ENCODE measurements around the gene CFDP1. TPM values are rescaled to one million over a fixed set of nuclear protein-coding genes. Genes with fewer than 3 reads are reported as not detected.

The CFDP1 gene
- total and polyA plus RNA-seq, 2 of the 13 experiments (the other 11 are each of a cell fraction or from before 2014, with no cell fraction given), result 78.6 to 153 TPM

DNA sequence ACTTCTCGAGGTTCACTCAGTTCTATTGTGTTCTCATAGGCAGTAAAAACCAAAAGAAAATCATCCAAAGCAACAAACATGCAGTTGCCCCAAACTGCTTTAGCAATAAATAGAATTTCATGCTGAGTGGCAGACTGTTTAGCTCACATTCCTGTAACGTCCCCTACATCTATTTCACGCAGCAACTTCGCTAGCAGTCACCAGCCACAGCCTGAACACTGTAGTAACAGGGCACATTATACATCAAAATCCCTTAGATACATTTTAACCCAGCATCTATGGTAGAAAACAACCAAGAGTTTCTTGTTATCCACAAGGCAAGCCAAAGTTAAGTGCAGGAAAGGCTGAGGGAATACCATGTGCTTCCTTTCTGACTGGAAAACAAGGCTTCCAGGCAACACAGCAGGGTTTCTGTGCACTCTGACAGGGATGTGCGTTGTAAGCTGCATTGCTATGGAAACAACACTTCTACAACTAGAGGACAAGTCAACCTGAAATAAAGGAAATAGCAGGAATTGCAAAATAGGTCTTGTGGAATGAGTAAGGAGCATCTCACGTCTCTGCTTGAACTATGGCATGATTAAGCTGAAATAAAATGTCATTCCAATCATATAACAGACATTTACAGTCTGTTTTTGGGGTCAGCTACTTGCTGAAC, 55.4 kb downstream of the CFDP1 start:
- H3K36me3 ChIP-seq (replicated peaks in 1 of 2; ENCODE audit: control insufficient read depth in 1 of 2, insufficient read depth in 2 of 2, low read length in 2 of 2), result peaks cover 12 to 54% of the 10 kb centered on the region in 2 experiments
- no peak overlapping the region for H2AFZ ChIP-seq (ENCODE audit: low read length)
- in situ Hi-C loops (cut with HindIII; ENCODE audit: extremely low pct_ligation_motif_present, low pct_unique_long_range_greater_than_20kb), result no loop called here
- WGBS (ENCODE audit: low lambda C conversion rate), result 64% methylated on average over 6 of the region's 6 CpGs
- peaks cover 17% of the 10 kb centered on the region for H3K4me1 ChIP-seq (ENCODE audit: insufficient read depth, low read length)
- DNase-seq (ENCODE audit: low spot score) (no peak), FAIRE-seq (no peak), ATAC-seq (no peak)
- H3K27me3 ChIP-seq (ENCODE audit: control insufficient read depth in 1 of 2, insufficient read depth in 2 of 2, low read length in 2 of 2), result no peaks in the 10 kb centered on the region
- H3K4me3 ChIP-seq (replicated peaks in 1 of 3; ENCODE audit: insufficient read depth in 1 of 3, low read depth in 2 of 3, low read length in 3 of 3), result no peak overlapping the region
- TF ChIP-seq SP1 (IDR thresholded peaks at IDR 0.05) (no peak), SP1 (CRISPR knock-in tag; IDR thresholded peaks at IDR 0.05) (no peak), ZNF839 (CRISPR knock-in tag; IDR thresholded peaks at IDR 0.05; ENCODE audit: borderline replicate concordance) (no peak), THAP11 (CRISPR knock-in tag; IDR thresholded peaks at IDR 0.05) (no peak), JARID2 (CRISPR knock-in tag; IDR thresholded peaks at IDR 0.05; ENCODE audit: insufficient replicate concordance) (no peak), ZNF609 (CRISPR knock-in tag; IDR thresholded peaks at IDR 0.05; ENCODE audit: borderline replicate concordance) (no peak)
- no peak overlapping the region for H3K4me2 ChIP-seq (ENCODE audit: low read depth, low read length)
- BruUV-seq (replicated peaks), result no TSS peak
- no peaks in the 10 kb centered on the region for H4K20me1 ChIP-seq (ENCODE audit: insufficient read depth, low read length)
- POLR2A ChIA-PET, result interaction anchor here (3.1 kb wide), 1 partner anchor 72 kb away, joined by 12 read pairs; no protein-coding TSS in a partner anchor
- H3K9me3 ChIP-seq (ENCODE audit: low read length), result no peaks in the 10 kb centered on the region
- CTCF ChIA-PET (ENCODE audit: low intra/inter-chr PET ratio, low total read pairs), result no interaction called here
- H3K79me2 ChIP-seq (ENCODE audit: insufficient read depth, low read length), result no peaks in the 10 kb centered on the region
- intact Hi-C loops (cut with micrococcal nuclease; ENCODE audit: unreplicated experiment), result no loop called here
- H3K27ac ChIP-seq (ENCODE audit: extremely low read length, insufficient read depth, low read length), result no peak overlapping the region
- H3K9ac ChIP-seq (ENCODE audit: insufficient read depth, low read depth, low read length), result no peak overlapping the region

Data from HepG2 (cell line).